AG08396 (cell line): Measurements from ENCODE around the gene ULBP2.
"Not testable (repeated sequence)": the region's sequence is repeated elsewhere in the genome, so short reads cannot be mapped to it uniquely, and the experiment has no call there.

Experiments used
- DNase-seq: peaks from one replicate; pipeline ENCODE4 v3.0.0; 2012; ENCODE audit warnings: low spot score, mixed read lengths

The ULBP2 gene

DNA sequence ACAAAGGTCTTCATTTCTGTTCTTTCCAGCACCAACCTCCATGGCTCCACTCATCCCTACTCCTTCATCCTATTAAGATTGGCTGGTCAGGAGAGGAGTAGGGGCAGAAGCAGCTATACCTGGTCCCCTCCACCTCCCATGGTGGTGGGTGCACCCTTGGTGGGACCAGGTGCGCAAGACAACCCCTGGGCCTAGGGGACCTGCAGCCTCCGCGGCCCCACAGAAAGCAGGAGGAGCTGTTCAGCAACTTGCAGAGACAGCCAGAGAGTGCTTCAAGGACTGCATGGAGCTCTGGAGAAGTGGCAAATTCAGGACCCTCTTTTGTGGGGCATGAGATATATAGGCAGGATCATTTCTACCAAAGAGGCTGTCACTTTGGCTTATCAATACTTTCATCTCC is 9.8 kb downstream of the ULBP2 start:
- no peak for DNase-seq

DNA sequence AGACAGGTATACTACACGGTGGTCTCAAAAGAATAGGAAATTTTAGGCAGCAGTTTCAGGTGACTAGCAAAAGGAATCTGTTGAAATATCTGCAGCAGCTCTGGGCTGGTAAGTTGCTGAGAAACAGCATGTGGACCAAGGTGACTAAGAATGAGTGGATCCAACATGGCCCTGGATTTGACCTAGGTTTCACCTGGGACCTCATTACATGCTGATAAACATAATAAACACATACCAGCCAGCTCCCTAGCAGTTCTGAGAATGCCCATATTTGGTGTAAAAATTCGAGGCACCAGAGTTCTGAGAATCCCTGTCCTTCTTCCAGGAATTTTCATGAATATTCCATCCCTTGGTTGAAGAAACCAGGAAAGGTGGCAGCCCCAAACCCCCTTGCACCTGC is 11.6 kb downstream of the ULBP2 start:
- not testable (repeated sequence) for DNase-seq

DNA sequence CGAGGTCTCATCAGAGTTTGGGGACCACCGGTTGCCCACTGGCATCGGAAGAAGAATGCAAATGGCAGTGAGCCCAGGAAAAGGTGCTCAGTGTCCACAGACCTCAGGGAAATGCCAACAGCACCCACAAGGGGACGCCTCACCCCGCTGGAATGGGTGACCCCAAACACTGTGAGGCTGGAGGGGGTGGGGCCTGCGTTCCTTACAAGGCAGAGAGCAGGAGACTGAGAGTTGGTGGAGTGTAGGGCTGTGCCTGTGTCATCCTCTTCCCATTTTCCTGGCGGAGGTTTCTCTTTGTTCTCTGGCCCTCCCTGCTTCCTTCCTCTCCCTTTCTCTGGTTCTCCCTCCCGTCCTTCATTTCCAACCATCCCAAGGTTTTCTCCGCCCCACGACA is 12.1 kb downstream of the ULBP2 start:
- DNase-seq, result not testable (repeated sequence)

DNA sequence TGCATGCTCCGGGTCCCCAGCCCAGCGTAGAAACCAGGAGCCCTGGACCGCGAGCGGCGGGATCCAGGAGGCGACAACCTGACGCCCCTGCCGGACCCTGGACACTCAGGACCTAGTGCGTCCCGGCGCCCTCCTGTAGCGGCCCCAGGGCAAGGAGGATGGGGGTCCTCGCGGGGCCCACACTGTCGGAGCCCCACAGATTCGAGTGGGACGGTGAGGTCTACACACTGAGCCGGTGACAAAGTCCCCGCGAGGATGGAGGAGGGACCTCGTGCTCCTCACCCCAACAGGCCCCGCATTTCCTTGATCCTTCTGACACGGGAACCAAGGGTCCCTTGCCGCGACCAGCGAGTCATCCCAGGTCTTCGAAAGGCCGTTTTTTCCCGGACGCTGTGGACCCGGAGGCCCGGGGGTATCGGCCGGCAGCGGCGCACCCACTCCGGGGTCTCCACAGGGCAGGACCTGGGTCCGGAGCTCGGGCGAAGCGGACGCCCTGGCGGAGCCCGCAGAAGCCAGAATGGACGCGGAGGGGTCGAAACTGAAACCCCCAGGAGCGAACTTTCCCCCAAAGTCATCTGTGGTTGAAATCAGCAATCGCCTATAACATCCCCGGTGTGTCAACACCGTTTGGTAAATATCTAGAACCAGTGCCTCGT is 12.6 kb downstream of the ULBP2 start:
- DNase-seq, result not testable (repeated sequence)

DNA sequence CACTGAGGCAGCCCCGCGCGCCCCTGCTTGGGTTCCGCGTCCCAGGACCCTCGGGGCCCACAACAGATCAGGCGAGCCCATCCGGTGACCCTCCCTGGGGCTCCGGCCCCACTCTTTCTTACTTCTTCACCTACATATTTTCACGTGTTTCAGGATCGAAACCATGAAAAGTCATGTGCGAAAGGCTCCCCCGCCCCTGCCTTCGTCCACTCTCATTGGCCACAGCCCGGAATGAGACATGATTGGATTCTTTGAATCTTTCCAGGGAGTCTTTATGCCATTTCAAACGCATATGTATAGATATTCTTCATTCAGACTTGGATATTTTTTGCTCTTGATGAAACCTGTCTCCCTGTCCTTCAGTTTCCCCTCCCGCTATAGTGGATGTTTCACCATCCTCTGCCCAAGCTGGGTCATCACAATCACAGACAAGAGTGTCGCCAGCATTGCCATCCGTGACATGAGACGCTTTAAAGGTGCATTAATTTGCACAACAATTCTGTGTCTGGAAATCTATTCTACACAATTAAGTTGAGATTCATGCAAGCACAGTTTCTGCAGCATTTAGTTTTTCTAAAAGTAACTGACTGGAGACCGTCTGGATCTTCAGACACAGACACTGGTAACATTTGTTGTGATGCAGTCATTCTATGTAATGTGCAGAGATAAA is 13.3 kb downstream of the ULBP2 start:
- not testable (repeated sequence) for DNase-seq

DNA sequence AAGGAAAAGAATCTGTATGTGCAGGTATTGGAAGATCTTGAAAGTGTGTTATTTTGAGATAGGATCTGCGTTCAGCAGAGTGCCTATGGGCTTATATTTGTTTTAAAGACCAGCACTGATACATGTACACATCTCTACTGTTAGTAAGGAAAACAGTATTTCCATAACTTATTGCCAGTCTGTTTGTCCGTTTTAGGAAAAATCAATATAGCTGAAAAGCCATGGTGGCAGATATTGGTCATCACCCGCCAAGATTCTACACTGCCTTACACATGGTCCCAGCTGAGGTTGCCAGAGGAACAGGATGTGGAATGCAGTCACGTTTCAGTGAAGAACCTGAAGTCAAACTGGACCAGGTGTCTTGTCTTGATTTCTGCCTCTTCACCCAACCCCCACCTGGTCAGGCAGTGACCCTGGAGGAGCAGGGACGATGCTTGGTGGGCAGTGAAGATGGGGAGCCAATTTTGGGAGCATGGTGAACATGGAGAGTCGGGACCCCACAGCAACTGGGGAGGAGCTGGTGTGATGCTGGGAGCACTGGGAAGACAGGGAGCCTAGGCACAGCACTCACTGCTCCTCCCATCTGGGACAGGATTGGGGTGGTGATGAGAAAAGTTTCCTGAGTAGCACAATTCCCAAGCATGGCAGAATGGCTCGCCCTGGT is 14.0 kb downstream of the ULBP2 start:
- DNase-seq, result not testable (repeated sequence)

DNA sequence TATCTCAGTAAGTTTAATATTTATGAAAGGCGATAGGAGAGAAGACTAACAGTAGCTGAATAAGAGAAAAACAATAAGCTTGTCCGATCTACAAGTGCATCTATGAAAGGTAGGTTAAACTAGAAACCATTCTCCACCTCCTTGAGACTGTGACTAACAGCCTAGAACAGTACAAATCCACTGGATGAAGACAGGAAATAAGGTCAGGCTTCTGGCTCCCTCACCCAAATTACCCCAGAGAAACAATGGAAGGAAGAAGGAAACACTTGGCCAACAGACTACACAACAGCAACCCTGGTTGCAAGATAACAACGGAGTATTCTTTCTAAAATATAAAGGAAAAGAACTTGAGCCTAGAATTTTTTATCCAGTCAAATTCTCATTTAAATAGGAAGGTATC is 16.3 kb downstream of the ULBP2 start:
- DNase-seq, result not testable (repeated sequence)

DNA sequence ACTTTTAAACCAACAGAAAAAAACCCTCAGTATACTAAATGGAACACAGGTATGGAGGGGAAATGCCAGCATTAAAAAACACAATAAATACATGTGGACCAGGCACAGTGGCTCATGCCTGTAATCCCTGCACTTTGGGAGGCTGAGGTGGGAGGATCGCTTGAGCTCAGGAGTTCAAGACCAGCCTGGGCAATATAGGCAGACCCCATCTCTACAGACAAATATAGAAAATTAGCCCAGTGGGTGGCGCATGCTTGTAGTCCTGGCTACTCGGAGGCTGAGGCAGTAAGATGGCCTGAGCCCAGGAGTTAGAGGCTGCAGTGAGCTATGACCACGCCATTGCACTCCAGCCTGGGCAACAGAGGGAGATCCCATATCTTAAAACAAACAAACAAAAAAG is 18.0 kb downstream of the ULBP2 start:
- DNase-seq, result not testable (repeated sequence)

DNA sequence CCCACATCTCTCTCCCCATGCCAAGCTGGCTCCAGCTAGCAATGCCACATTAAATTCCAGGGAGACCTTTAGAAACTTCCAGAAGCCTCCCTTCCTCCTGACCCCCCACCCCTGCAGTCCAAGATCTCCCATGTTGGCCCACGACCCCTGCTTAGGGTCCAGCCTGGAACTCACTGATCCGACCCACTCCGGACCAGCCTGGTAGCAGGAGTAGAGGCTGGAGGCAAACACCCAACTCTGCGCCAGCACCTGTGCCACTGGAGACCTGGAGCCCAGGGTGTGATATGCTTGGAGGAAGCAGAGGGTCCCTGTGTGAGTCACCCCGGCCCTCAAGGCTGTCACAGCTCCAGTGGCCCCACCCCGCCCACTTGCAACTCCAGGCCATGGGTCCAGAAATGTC is 18.7 kb downstream of the ULBP2 start:
- DNase-seq, result no peak

DNA sequence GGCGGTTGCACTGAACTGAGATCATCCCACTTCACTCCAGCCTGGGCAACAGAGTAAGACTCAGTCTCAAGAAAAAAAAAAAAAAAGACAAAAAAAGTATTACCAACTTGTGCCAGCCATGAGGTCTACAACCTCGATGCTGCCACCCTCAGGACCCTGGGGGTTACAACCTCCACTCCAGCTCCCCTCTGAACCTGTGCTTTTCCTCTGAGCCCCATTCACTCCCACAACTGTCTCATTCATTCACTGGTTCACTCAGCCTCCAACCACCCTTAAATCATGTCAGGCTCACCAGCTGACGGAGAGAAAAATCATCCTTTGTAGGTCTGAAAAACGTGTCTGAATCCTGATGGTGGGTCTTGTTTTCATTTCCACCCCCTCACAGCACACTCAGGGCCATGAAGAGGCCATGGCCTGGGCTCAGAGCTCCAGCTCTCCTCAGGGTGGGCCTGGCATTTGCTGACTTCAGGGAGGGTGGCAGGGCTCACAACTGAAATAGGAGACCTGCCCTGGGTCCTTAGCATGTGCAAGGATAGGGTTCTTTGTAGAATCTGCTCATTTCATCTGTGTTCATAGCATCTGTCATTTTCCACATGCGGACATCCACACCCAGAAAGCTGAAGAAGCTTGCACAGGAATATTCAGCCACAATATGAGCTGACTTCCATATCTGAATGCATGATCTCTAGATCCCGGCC is 20.1 kb downstream of the ULBP2 start:
- no peak for DNase-seq

DNA sequence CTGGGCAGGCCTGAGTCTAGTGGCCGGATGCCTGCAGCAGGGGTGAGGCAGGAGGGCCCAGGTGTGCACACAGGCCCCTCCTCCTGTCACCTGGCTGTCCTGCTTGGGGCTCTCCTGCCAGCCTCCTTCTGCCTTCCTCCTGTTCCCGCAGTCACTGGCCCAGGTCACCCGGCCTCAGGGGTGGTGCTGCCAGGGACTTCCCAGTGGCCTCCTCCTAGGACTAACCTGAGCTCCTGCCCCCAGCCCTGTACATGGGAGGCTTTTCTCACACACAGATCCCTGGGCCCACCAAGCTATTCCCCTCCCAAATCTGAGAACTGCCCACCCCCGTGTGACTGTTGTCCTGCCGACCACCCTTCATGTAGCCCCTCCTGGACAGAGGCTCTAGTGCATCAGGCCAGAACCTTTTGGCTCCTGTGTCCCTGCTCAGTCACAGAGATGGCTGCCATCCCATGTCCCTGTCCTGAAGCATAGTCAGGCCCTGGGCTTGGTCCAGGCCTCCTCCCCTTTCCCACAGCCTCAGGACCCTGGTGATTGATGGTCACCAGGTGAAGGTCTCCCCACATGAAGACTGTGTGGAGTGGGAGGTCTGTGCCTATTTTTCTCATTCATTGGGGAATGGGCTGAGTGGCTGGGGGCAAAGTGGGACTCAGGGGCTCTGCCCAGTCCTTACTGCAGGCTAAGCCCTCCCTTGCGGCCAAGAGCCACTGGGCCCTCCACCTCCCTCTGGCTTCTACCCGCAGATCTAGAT is 20.8 kb downstream of the ULBP2 start:
- DNase-seq, result no peak

DNA sequence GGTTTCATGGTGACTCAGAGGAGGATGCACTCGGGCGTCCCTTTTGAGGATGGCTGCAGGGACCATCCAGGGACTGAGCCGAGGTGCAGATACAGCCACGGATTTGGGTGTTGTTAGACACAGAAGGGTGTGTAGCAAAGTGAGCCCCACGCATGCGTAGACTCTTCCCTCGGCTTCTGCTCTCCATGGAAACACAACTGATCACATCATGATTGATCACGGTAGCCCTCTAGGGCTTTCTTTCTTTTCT is 21.3 kb downstream of the ULBP2 start:
- DNase-seq, result peak; percentile 27

DNA sequence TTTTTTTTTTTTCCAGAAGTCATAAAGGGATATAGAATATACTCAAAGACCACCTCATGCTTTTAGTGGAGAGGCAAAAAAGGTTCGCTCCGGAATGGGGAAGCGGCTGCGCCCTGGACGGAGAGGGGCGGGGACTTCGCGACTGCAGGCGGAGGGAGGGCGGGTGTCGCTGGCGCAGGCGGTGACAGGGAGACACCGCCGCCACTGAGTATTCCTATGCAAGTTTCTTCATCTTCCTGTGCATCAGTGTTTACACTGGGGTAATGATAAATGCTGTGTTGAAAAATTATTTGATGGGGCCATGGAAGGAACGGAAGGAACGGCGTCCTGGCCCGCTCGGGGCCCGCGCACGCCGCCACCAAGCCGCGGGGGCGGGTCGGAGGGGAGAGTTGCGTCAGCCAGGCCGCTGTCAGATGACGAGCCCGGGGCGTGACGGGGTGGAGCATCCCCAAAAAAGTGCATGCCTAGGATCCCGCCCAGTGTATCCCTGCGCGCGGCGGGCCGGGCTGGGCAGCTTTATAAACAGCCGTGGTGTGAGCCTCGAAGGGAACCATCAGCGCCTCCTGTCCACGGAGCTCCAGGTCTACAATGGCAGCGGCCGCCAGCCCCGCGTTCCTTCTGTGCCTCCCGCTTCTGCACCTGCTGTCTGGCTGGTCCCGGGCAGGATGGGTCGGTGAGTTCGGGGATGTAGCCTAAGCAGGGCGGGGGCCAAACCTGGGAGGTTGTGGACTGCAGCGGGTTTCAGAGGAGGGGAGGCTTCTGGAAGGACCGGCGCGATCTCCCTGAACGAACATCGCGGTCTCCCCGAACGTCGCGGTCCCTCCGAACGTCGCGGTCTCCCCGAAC is 21.9 kb downstream of the ULBP2 start, which contains the start of gene ULBP1:
Gene ULBP1, plus strand, starts transcription at position 482 of the 846 bp plus-strand sequence. Its CDS starts 107 bp downstream, at position 589.
- peak; percentile 85 for DNase-seq

DNA sequence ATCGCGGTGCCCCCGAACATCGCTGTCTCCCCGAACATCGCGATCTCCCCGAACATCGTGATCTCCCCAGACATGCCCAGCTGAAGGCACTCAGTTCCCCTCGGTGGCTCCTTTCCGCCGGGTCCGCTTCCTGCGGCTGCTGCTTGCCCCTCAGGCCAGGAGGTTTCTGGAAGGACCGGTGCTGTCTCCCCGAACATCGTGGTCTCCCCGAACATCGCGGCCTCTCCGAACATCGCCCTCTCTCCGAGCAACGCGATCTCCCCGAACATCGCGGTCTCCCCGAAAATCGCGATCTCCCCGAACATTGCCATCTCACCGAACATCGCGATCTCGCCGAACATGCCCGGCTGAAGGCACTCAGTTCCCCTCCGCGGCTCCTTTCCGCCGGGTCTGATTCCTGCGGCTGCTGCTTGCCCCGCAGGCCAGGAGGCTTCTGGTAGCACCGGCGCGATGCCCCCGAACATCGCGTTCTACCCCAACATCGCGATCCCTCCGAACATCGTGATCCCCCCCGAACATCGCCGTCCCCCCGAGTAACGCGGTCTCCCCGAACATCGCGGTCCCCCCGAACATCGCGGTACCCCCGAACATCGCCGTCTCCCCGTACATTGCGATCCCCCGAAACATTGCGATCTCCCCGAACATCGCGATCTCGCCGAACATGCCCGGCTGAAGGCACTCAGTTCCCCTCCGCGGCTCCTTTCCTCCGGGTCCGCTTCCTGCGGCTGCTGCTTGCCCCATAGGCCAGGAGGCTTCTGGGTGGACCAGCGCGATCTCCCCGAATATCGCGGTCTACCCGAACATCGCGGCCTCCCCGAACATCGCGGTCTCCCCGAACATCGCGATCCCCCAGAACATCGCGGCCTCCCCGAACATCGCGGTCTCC is 22.7 kb downstream of the ULBP2 start:
- no peak for DNase-seq

DNA sequence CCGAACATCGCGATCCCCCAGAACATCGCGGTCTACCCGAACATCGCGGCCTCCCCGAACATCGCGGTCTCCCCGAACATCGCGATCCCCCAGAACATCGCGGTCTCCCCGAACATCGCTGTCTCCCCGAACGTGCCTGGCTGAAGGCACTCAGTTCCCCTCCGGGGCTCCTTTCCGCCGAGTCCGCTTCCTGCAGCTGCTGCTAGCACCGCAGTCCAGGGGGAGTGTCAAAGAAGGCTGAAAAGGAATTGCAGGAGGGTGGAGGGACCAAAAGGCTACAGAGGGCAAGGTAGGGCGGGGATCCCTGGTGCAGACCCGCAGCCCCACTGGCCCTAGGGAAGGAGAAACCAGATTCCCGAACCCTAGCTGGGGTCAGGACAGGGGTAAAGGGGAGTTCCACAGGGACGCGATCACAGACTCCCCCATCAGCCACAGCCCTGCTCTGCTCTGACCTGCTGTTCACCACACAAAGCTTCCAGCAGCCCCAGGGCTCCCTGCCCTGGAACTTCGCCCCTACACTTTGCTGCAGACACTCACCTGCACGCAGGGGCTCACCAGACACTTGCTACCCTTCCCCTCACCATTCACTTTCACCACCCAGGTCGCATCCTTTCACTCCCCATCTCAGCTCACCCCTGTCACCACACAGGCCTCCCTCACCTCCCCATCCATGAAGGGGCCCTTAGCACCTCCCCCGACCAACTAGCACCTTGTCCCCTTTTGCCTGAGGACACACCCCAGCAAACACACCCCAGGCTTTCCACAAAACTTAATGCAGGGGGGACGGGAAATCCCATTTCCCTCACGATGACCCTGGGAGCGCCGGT is 23.6 kb downstream of the ULBP2 start:
- no peak for DNase-seq

DNA sequence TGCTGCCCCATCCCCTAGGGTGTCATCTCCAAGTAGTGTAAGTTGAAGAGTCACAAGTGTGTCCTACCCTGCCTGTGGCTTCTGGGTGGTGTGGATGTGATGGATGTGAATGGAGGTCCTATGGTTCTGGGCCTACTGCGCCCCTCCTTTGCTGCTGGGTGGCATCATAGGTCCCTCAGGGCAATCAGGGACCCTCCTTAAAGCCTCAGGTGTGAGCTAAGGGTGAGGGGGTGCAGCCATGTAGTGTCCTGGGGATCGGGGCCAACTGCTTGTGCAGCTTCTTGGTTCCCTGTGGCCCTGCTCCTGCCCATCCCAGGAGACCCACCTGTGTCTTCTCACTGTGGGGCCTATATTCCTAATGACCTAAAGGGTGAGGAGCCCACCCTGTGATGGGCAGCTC is 24.5 kb downstream of the ULBP2 start:
- DNase-seq, result not testable (repeated sequence)

DNA sequence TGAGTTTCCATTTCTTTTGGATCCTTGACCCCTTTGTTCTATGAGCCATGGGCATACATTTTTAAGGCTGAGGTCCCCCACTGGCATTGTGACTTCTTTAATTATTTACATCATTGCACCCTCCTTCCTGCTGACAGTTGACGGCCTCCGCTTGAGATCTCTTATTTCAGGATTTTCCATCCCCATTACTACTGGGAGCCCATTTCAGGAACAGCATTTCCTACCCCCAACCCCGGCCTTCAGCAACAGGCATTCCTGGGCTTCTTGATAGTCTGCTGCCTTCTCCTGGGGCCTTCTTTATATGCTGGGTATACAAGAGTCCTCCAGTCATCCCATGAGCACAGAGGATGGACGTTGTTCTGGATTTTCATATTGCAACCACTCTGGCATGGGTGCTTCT is 25.8 kb downstream of the ULBP2 start:
- DNase-seq, result no peak

DNA sequence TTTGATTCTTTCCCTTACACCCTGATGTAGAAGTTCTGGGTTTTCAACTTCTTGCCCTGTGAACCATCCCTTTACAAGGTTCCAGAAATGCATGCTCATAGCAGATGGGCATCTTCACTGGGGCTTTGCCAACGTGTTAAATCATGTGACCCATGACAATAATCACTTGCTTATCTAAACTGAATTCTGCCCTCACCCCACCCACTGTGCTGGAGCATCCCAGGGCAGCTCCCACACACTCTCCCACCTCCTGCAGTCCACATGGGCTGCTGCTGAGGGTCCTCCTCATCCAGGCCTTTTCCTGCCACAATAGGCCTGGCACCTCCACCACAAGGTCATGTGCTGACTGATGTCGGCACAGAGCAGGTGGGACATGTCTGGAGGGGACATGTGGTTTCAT is 26.2 kb downstream of the ULBP2 start:
- DNase-seq, result not testable (repeated sequence)

DNA sequence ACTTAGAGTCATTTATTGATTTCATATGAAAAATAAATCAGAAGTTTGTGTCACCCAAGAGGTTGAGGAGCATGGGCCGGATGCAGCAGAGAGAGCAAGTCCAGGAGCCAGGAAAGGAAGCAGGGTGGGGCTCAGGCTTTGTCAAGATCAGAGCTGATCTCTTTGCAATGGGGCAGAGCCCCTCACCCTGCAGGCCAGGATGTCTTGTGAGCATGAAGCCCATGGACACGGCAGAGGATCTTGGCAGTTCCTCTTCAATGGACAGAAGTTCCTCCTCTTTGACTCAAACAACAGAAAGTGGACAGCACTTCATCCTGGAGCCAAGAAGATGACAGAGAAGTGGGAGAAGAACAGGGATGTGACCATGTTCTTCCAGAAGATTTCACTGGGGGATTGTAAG is 27.1 kb downstream of the ULBP2 start:
- DNase-seq, result not testable (repeated sequence)
